Neuronal stem cell (in vitro differentiated cells): ENCODE data around the gene PDCD4.

Source experiments
- DNase-seq: peaks from one replicate; pipeline ENCODE4 v3.0.0-alpha.2; 2013; ENCODE audit warnings: low spot score
- H2AFZ ChIP-seq: one replicate; pipeline ENCODE4 v1.6.1; 2013; ENCODE audit warnings: mild to moderate bottlenecking, low read length, inconsistent platforms
- H2AK5ac ChIP-seq: 2 replicates; pipeline ENCODE4 v1.6.1; 2013; ENCODE audit warnings: low read depth, mild to moderate bottlenecking, inconsistent platforms, low read length, moderate library complexity, mixed read lengths
- H2BK120ac ChIP-seq: 2 replicates; pipeline ENCODE4 v1.6.1; 2013; ENCODE audit warnings: low read depth, mild to moderate bottlenecking, inconsistent platforms, low read length, moderate library complexity, mixed read lengths
- H2BK12ac ChIP-seq: one replicate; pipeline ENCODE4 v1.6.1; 2013; ENCODE audit warnings: low read length, inconsistent platforms
- H2BK15ac ChIP-seq: 2 replicates; pipeline ENCODE4 v1.6.1; 2013; ENCODE audit warnings: mild to moderate bottlenecking, low read length, inconsistent platforms, mixed read lengths
- H2BK5ac ChIP-seq: one replicate; pipeline ENCODE4 v1.6.1; 2013; ENCODE audit warnings: inconsistent platforms, mild to moderate bottlenecking, low read length, moderate library complexity
- H3K14ac ChIP-seq: one replicate; pipeline ENCODE4 v1.6.1; 2013; ENCODE audit warnings: low read length, inconsistent platforms
- H3K18ac ChIP-seq: 2 replicates; pipeline ENCODE4 v1.6.1; 2013; ENCODE audit warnings: low read length, inconsistent platforms
- H3K23ac ChIP-seq: 2 replicates; pipeline ENCODE4 v1.6.1; 2013; ENCODE audit warnings: low read depth, mild to moderate bottlenecking, mixed read lengths, low read length, inconsistent platforms; ENCODE audit not compliant: poor library complexity
- H3K27ac ChIP-seq: replicated peaks from 3 replicates; pipeline ENCODE4 v1.5.1; 2013; ENCODE audit warnings: low read length, inconsistent platforms
- H3K27me3 ChIP-seq, 3 experiments: 2 replicates each; pipeline ENCODE4 v1.6.1; 2013; ENCODE audit warnings: low read length in 3 of 3, mild to moderate bottlenecking in 2 of 3, inconsistent platforms in 1 of 3, low read depth in 1 of 3, mixed read lengths in 1 of 3, moderate library complexity in 1 of 3; ENCODE audit not compliant: control insufficient read depth in 3 of 3, insufficient read depth in 3 of 3
- H3K36me3 ChIP-seq, 2 donors: replicated peaks in 1 of 2; 2 replicates each; pipeline ENCODE4 v1.6.1; 2013; ENCODE audit warnings: low read length in 2 of 2; ENCODE audit not compliant: control insufficient read depth in 2 of 2, insufficient read depth in 2 of 2
- H3K4ac ChIP-seq: 2 replicates; pipeline ENCODE4 v1.6.1; 2013; ENCODE audit warnings: inconsistent platforms, mild to moderate bottlenecking, low read length, moderate library complexity
- H3K4me1 ChIP-seq, 2 donors: 1 replicate in 1 of 2; 2 replicates in 1 of 2; pipeline ENCODE4 v1.6.1; 2013; ENCODE audit warnings: low read length in 2 of 2, low read depth in 1 of 2; ENCODE audit not compliant: control insufficient read depth in 2 of 2, insufficient read depth in 1 of 2
- H3K4me2 ChIP-seq: one replicate; pipeline ENCODE4 v1.6.1; 2013; ENCODE audit warnings: mild to moderate bottlenecking, low read length, inconsistent platforms; ENCODE audit not compliant: insufficient read depth, poor library complexity, severe bottlenecking
- H3K4me3 ChIP-seq, 2 donors: 2 replicates each; pipeline ENCODE4 v1.5.1; 2013; ENCODE audit warnings: low read length in 2 of 2, mild to moderate bottlenecking in 2 of 2, inconsistent platforms in 1 of 2, moderate library complexity in 1 of 2
- H3K79me1 ChIP-seq: one replicate; pipeline ENCODE4 v1.6.1; 2013; ENCODE audit warnings: low read depth, mild to moderate bottlenecking, inconsistent platforms, low read length, moderate library complexity
- H3K9ac ChIP-seq: one replicate; pipeline ENCODE4 v1.6.1; 2013; ENCODE audit warnings: mild to moderate bottlenecking, low read depth, low read length, inconsistent platforms; ENCODE audit not compliant: poor library complexity
- H3K9me3 ChIP-seq, 2 donors: replicated peaks in 1 of 2; 2 replicates each; pipeline versions ENCODE3 to v1.6.1; 2013; ENCODE audit warnings: low read length in 2 of 2, mild to moderate bottlenecking in 2 of 2, inconsistent platforms in 1 of 2, low read depth in 1 of 2, mixed read lengths in 1 of 2, moderate library complexity in 1 of 2; ENCODE audit not compliant: control insufficient read depth in 2 of 2, insufficient read depth in 1 of 2
- H4K8ac ChIP-seq: one replicate; pipeline ENCODE4 v1.6.1; 2013; ENCODE audit warnings: low read depth, mild to moderate bottlenecking, inconsistent platforms, low read length, moderate library complexity
- H4K91ac ChIP-seq: one replicate; pipeline ENCODE4 v1.6.1; 2013; ENCODE audit warnings: low read length, low read depth, mild to moderate bottlenecking, inconsistent platforms; ENCODE audit not compliant: poor library complexity
- WGBS, 2 donors: extraction: QIAGEN DNeasy Blood & Tissue Kit; methylation state at CpG; one replicate each; pipeline ENCODE4 v1.1.7; 2013; ENCODE audit warnings: missing lambda C conversion rate in 2 of 2, mixed read lengths in 1 of 2; ENCODE audit not compliant: insufficient read length in 2 of 2, insufficient replicate concordance in 1 of 2; ENCODE audit errors: extremely low coverage in 2 of 2; 5-methylcytosine and 5-hydroxymethylcytosine counted together

The PDCD4 gene

DNA sequence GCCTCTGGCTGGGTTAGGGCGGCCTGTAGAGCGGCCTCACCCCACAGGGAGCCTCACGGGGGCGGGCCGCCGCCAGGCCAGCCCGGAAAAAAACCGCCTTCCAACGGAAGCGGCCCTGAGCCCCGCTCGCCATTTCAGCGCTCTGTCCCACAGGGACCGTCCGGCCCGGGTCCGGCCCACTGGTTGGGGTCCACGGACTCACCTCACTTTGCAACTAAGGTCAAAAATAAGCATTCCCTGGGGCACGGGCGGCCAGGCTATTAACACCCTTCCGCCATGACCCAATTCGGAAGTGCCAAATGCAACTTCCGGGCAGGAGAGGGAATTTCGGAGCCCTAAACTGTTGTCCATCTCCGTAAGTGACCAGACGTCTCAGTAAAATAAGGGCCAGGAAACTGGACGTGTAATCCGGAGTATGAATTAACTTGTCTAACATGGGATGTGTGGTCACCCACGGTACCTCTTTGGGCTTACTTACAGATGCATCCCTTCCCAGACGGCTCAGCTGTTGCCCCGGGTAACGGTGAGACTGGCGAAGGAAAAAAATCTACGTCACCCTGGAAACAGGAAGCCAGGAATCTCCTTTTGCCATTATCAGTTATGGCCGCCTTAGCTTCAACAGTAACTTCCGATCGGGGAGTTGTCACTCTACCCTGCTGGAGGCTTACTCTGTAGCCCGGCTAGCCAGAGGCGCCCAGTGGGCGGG lies 47.1 kb downstream of the PDCD4 start, which contains the start of gene BBIP1:
Gene BBIP1, minus strand, starts transcription at position 538 of the 706 bp plus-strand sequence. CDS start 1,023 bp downstream, outside the sequence.
- peaks cover 3% of the 10 kb centered on the region for H3K79me1 ChIP-seq

DNA sequence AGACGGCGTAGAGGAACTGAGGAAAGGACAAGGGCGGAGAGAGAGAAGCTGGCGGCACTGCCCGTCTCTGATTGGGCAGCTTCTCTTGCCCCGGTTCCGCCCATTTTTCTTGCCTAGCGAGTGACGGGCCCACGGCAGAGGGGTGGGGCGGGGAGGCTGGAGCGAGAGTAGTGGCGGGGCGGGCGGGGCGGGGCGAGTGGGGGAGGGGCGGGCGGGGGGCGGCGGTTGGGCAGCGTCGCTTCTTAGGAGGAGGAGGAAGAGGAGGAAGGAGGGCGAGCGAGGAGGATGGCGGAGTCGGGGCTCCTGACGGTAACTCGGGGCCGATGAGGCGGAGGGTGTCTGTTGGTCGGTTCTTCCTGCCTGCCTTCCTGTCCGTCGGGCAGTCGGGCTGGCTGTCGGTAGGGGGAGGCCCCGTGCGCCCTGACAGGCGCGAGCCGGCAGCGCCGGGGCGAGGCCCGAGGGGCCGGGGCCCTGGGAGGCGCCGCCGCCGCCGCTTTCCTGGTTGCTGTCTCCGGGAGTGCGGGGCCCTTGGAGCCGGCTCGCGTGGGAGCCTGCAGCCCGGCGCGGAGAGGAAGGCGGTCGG lies 47.7 kb downstream of the PDCD4 start, which contains the start of gene SHOC2:
Gene SHOC2, plus strand, starts transcription at position 256 of the 583 bp plus-strand sequence. CDS start 44,755 bp downstream, outside the sequence.
- Histone ChIP-seq H3K4ac (no peak within 1 kb of the TSS), H3K79me1 (peaks cover 3% of the 10 kb centered on the region), H2BK12ac (no peak within 1 kb of the TSS), H3K27me3 (no peaks in the 10 kb centered on the region), H2AFZ (peak within 1 kb of the TSS; percentile 88), H3K36me3 (peaks cover 4 to 6% of the 10 kb centered on the region in 2 donors), H3K4me3 (peak within 1 kb of the TSS; percentile 75 to 94), H3K9me3 (no peaks in the 10 kb centered on the region), H4K91ac (no peak within 1 kb of the TSS), H2BK5ac (peak within 1 kb of the TSS; percentile 77), H3K27ac (peak within 1 kb of the TSS; percentile 90), H2AK5ac (peak within 1 kb of the TSS; percentile 26), H3K4me1 (peaks cover 2 to 15% of the 10 kb centered on the region in 2 donors), H2BK15ac (no peak within 1 kb of the TSS), H3K9ac (peak within 1 kb of the TSS; percentile 98), H3K18ac (peak within 1 kb of the TSS; percentile 99), H3K4me2 (peak within 1 kb of the TSS; percentile 55), H3K14ac (peak within 1 kb of the TSS; percentile 50), H3K23ac (peak within 1 kb of the TSS; percentile 87), H4K8ac (no peak within 1 kb of the TSS), H2BK120ac (no peak within 1 kb of the TSS)
- WGBS, 2 donors: no CpG with 5 or more reads among the region's 61 CpGs
- DNase-seq: no peak

More for the DNA sequence above, 47.1 kb downstream of the PDCD4 start, which contains the start of gene BBIP1:
- H3K4me2 ChIP-seq: peak within 1 kb of the TSS; percentile 55
- no CpG with 5 or more reads among the region's 40 CpGs for WGBS, 2 donors
- H2AK5ac ChIP-seq: peak within 1 kb of the TSS; percentile 26
- H2BK5ac ChIP-seq: peak within 1 kb of the TSS; percentile 77
- H3K9me3 ChIP-seq: no peaks in the 10 kb centered on the region
- no peak within 1 kb of the TSS for H2BK120ac ChIP-seq
- H3K18ac ChIP-seq: peak within 1 kb of the TSS; percentile 99
- no peak within 1 kb of the TSS for H2BK12ac ChIP-seq
- no peak within 1 kb of the TSS for H2BK15ac ChIP-seq
- no peak within 1 kb of the TSS for H4K91ac ChIP-seq
- H3K23ac ChIP-seq: peak within 1 kb of the TSS; percentile 87
- peaks cover 2 to 15% of the 10 kb centered on the region in 2 donors for H3K4me1 ChIP-seq
- H3K27ac ChIP-seq: peak within 1 kb of the TSS; percentile 90
- peak within 1 kb of the TSS; percentile 75 to 94 for H3K4me3 ChIP-seq
- H3K9ac ChIP-seq: peak within 1 kb of the TSS; percentile 98
- H3K27me3 ChIP-seq: no peaks in the 10 kb centered on the region
- H4K8ac ChIP-seq: no peak within 1 kb of the TSS
- no peak within 1 kb of the TSS for H3K4ac ChIP-seq
- DNase-seq: peak; percentile 99
- H3K14ac ChIP-seq: peak within 1 kb of the TSS; percentile 50
- H3K36me3 ChIP-seq: peaks cover 5 to 10% of the 10 kb centered on the region in 2 donors
- peak within 1 kb of the TSS; percentile 88 for H2AFZ ChIP-seq

- WGBS, 2 donors: no CpG with 5 or more reads among the region's 44 CpGs
- H3K4me3 ChIP-seq: peak overlapping the region; percentile 75 to 94
- H2BK120ac ChIP-seq: no peak overlapping the region
- H2BK15ac ChIP-seq: no peak overlapping the region
- H3K4me2 ChIP-seq: peak overlapping the region; percentile 56
- H3K27me3 ChIP-seq: no peaks in the 10 kb centered on the region
- H3K23ac ChIP-seq: no peak overlapping the region
- H3K4ac ChIP-seq: no peak overlapping the region
- H3K9me3 ChIP-seq: no peaks in the 10 kb centered on the region
- peak overlapping the region; percentile 98 for H3K9ac ChIP-seq
- H3K4me1 ChIP-seq: peaks cover 2 to 15% of the 10 kb centered on the region in 2 donors
- H2BK5ac ChIP-seq: no peak overlapping the region
- no peak overlapping the region for H4K8ac ChIP-seq
- peaks cover 3 to 4% of the 10 kb centered on the region in 2 donors for H3K36me3 ChIP-seq
- DNase-seq: peak; percentile 56
- peak overlapping the region; percentile 82 for H2AFZ ChIP-seq
- H3K27ac ChIP-seq: peak overlapping the region; percentile 90
- peak overlapping the region; percentile 82 for H3K18ac ChIP-seq
- no peak overlapping the region for H2BK12ac ChIP-seq
- H3K79me1 ChIP-seq: peaks cover 3% of the 10 kb centered on the region
- peak overlapping the region; percentile 26 for H2AK5ac ChIP-seq
- no peak overlapping the region for H4K91ac ChIP-seq
- no peak overlapping the region for H3K14ac ChIP-seq
These were observed 48.5 kb downstream of the PDCD4 start for GRCh38 chr10:110919971-110920881.
